Mucosa of rectum (tissue), 2 donors: Measurements from ENCODE around the gene SLC44A5.
"Not testable (repeated sequence)": the region's sequence is repeated elsewhere in the genome, so short reads cannot be mapped to it uniquely, and the experiment has no call there.

Source experiments
- H3K27ac ChIP-seq, 2 donors: one replicate each; pipeline ENCODE4 v1.7.0; 2013; ENCODE audit warnings: inconsistent platforms in 2 of 2, low read depth in 2 of 2, low read length in 2 of 2
- H3K27me3 ChIP-seq, 2 donors: one replicate each; pipeline ENCODE4 v1.7.0; 2013; ENCODE audit warnings: low read length in 2 of 2; ENCODE audit not compliant: control insufficient read depth in 2 of 2, insufficient read depth in 2 of 2
- H3K36me3 ChIP-seq, 2 donors: one replicate each; pipeline ENCODE4 v1.7.0; 2013; ENCODE audit warnings: low read length in 2 of 2; ENCODE audit not compliant: control insufficient read depth in 2 of 2, insufficient read depth in 2 of 2
- H3K4me1 ChIP-seq, 2 donors: one replicate each; pipeline ENCODE4 v1.7.0; 2013; ENCODE audit warnings: low read length in 2 of 2, mild to moderate bottlenecking in 1 of 2; ENCODE audit not compliant: control insufficient read depth in 2 of 2, insufficient read depth in 2 of 2
- H3K4me3 ChIP-seq, 2 donors: one replicate each; pipeline ENCODE4 v1.7.0; 2013; ENCODE audit warnings: low read length in 2 of 2
- H3K9ac ChIP-seq, 2 donors: one replicate each; pipeline ENCODE4 v1.7.0; 2013; ENCODE audit warnings: low read length in 2 of 2, low read depth in 1 of 2, mild to moderate bottlenecking in 1 of 2
- H3K9me3 ChIP-seq, 2 donors: one replicate each; pipeline ENCODE4 v1.7.0; 2013; ENCODE audit warnings: low read length in 2 of 2; ENCODE audit not compliant: control insufficient read depth in 2 of 2
- donor health status: healthy.
- donor health status: Normal muscosa, but diverticular disease.

SLC44A5 gene

DNA sequence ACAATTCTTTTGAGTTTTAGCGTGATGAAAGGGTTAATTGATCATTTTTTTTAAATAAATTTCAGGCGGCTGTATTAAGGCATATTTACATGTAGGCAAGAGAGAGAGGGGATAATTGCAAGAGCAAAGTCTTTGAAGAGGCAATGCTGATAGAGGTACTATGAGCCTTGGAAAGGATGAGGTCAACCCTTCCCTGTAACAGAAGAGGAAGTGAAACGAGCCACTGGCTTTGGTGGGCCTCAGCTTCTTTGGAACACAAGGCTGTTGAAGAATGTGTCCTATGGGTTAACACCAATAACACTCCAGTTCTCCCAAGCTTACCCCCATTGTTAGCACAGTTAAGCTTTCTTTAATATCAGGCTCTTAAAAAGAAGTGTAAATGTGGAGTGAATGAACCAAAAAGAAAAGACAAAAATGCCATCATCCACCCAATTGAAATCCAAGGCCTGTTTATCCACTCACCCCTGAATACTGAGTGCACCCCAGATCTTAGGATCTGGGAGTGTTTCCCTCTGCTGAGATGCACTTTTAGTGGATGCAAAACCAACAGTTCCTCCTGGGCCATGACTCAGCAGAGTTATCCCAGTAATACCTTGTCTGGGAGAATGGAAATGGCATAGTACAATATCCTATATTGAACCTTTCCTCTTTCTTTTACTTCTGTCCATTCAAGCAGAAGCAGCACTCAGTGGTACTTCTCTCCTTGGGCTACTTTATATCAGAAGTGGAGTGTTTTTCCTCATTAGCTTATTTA lies 216.4 kb downstream of the SLC44A5 start:
- H3K27me3 ChIP-seq: no peaks in the 10 kb centered on the region
- H3K4me1 ChIP-seq: no peaks in the 10 kb centered on the region
- no peaks in the 10 kb centered on the region for H3K9me3 ChIP-seq
- no peak overlapping the region for H3K9ac ChIP-seq
- no peak overlapping the region for H3K4me3 ChIP-seq
- H3K36me3 ChIP-seq: no peaks in the 10 kb centered on the region
- no peak overlapping the region for H3K27ac ChIP-seq

DNA sequence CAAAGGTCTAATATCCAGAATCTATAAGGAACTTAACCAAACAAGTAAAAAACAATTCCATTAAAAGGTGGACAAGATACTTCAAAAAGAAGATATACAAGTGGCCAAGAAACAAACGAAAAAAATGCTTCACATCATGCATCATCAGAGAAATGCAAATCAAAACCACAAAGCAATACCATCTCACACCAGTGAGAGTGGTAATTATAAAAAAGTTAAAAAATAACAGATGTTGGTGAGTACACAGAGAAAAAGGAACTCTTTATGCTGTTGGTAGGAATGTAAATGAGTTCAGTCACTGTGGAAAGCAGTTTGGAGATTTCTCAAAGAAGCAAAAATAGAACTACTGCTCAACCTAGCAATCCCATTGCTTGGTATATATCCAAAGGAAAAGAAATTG lies 218.6 kb downstream of the SLC44A5 start:
- H3K36me3 ChIP-seq: no peaks in the 10 kb centered on the region
- H3K27me3 ChIP-seq: no peaks in the 10 kb centered on the region
- no peaks in the 10 kb centered on the region for H3K9me3 ChIP-seq
- H3K4me3 ChIP-seq: no peak overlapping the region
- no peaks in the 10 kb centered on the region for H3K4me1 ChIP-seq
- no peak overlapping the region for H3K27ac ChIP-seq
- H3K9ac ChIP-seq: no peak overlapping the region

DNA sequence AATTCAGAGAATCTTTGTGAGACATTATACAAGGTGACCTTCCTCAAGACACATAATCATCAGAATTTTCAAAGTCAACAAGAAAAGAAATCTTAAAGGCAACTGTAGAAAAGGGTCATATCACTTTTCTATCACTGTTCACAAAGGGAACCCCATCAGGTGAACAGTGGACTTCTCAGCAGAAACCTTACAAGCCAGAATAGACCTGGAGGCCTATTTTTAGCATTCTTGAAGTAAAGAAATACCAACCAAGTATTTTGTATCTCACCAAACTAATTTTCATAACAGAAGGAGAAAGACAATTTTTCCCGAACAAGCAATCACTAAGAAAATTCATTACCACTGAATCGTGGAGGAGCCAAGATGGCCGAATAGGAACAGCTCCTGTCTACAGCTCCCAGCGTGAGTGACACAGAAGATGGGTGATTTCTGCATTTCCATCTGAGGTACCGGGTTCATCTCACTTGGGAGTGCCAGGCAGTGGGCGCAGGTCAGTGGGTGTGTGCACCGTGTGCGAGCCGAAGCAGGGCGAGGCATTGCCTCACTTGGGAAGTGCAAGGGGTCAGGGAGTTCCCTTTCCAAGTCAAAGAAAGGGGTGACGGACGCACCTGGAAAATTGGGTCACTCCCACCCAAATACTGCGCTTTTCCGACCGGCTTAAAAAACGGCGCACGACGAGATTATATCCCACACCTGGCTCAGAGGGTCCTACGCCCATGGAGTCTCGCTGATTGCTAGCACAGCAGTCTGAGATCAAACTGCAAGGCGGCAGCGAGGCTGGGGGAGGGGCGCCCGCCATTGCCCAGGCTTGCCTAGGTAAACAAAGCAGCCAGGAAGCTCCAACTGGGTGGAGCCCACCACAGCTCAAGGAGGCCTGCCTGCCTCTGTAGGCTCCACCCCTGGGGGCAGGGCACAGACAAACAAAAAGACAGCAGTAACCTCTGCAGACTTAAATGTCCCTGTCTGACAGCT lies 235.2 kb downstream of the SLC44A5 start:
- not testable (repeated sequence) for H3K36me3 ChIP-seq, H3K4me1 ChIP-seq, H3K27me3 ChIP-seq, H3K9ac ChIP-seq, H3K9me3 ChIP-seq
- Histone ChIP-seq H3K27ac (peak overlapping the region in 1 of 2 donors; percentile 45), H3K4me3 (peak overlapping the region in 1 of 2 donors; percentile 45)

DNA sequence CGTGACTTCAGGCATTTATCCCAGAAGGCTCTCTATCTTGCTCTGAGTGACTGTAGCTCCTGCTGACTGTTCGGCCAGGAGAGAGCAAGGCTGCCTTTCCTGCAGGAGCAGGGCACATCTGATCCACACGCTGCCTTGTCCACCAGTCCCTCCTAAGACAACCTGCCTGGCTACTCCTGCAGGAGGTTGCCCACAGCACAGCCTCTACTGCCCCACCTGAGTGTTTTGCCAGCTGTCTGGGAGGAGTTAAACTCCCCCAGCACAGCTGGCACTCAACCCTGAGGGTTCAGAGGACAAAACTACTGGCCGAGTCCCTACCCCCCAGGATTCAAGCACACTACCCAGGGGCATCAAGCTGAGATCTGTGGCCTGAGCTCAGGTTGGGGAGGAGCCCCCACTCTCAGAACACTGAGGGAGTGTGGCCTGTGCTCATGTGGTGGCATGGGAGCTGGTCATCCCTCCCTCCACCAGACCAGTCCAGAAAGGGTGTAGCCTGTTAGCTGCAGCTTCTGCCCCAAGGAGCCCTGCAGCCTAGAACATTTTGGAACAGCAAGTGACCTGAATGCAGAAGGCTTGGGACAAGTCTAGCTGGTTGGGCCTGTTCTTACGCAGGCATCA lies 237.3 kb downstream of the SLC44A5 start:
- Histone ChIP-seq H3K27me3 (no peaks in the 10 kb centered on the region), H3K27ac (no peak overlapping the region), H3K4me1 (peaks cover 0 to 3% of the 10 kb centered on the region in 2 donors), H3K9ac (no peak overlapping the region), H3K36me3 (no peaks in the 10 kb centered on the region), H3K9me3 (no peaks in the 10 kb centered on the region), H3K4me3 (no peak overlapping the region)

DNA sequence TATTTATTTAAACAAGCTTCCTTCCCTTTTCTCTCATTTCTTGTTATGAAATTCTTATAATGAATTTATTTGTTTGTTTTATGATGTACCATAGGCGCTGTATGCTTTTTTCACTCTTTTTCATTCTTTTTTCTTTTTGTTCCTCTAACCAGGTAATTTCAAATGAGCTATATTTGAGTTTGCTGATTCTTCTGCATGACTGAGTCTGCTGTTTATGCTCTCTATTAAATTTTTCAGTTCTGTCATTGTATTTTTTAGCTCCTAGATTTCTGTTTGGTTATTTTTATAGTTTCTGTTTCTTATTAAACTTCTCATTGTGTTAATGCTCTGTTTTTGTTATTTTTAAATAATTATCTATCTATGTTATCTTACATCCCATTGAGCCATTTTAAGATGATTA lies 244.3 kb downstream of the SLC44A5 start:
- H3K4me3 ChIP-seq: no peak overlapping the region
- H3K4me1 ChIP-seq: no peaks in the 10 kb centered on the region
- H3K27ac ChIP-seq: no peak overlapping the region
- peaks cover 0 to 2% of the 10 kb centered on the region in 2 donors for H3K36me3 ChIP-seq
- peaks cover 0 to 3% of the 10 kb centered on the region in 2 donors for H3K9me3 ChIP-seq
- no peak overlapping the region for H3K9ac ChIP-seq
- H3K27me3 ChIP-seq: no peaks in the 10 kb centered on the region

DNA sequence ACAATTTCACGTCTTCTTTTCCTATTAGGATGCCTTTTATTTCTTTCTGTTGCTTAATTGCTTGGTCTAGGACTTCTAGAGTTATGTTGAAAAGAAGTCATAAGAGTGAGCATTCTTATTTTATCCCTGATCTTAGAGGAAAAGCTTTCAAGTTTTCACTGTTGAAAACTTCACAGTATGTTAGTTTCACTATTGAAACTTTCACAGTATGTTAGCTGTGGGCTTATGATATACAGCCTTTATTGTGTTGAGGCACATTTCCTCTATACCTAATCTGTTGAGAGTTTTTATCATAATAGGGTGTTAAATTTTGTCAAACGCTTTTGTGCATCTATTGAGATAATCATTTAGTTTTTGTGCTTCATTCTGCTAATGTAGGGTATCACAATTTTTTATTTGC lies 249.7 kb downstream of the SLC44A5 start:
- H3K9me3 ChIP-seq: no peaks in the 10 kb centered on the region

DNA sequence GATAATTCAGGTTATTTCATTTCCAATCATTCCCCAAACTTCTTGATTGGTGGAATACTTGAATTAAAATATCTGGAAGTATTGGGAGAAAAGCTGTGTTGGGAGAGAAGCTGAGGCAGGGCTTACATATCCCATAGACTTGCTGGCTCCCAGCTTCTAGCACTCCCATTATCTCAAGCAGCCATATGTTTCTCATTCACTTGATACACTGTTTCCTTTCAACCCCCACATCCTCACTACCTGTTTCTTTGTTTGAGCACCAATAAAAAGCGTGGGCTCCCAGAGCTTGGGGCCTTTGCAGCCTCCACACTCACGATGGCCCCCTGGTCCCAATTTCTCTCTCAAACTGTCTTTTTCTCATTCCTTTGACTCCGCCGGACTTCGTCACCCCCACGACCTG lies 256.6 kb downstream of the SLC44A5 start:
- not testable (repeated sequence) for H3K27ac ChIP-seq, H3K4me3 ChIP-seq, H3K9me3 ChIP-seq, H3K27me3 ChIP-seq, H3K36me3 ChIP-seq, H3K4me1 ChIP-seq, H3K9ac ChIP-seq

More for the DNA sequence above, 249.7 kb downstream of the SLC44A5 start:
- Histone ChIP-seq H3K36me3 (no peaks in the 10 kb centered on the region), H3K9ac (no peak overlapping the region), H3K4me1 (no peaks in the 10 kb centered on the region), H3K27me3 (no peaks in the 10 kb centered on the region), H3K27ac (no peak overlapping the region), H3K4me3 (no peak overlapping the region)

DNA sequence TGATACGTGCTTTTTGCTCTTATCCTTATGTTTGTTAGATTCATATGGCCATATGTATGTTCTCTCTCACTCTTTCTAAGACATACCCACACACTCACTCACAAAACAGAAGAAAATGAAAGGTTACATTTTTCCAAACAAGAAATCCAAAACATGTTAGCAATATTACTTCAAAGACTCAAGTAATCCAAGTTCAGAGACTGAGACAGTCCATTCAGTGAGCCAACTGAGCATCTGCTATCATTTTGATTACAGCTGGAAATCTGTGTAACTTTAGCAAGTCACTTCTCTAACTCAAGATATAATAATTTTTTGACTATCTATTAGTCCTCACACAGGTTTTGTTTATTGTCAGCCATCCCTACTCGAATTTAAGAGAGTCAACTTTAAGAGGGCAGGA lies 257.9 kb downstream of the SLC44A5 start:
- H3K36me3 ChIP-seq: no peaks in the 10 kb centered on the region
- H3K27ac ChIP-seq: no peak overlapping the region
- no peaks in the 10 kb centered on the region for H3K27me3 ChIP-seq
- no peak overlapping the region for H3K9ac ChIP-seq
- H3K4me3 ChIP-seq: no peak overlapping the region
- no peaks in the 10 kb centered on the region for H3K4me1 ChIP-seq
- no peaks in the 10 kb centered on the region for H3K9me3 ChIP-seq

DNA sequence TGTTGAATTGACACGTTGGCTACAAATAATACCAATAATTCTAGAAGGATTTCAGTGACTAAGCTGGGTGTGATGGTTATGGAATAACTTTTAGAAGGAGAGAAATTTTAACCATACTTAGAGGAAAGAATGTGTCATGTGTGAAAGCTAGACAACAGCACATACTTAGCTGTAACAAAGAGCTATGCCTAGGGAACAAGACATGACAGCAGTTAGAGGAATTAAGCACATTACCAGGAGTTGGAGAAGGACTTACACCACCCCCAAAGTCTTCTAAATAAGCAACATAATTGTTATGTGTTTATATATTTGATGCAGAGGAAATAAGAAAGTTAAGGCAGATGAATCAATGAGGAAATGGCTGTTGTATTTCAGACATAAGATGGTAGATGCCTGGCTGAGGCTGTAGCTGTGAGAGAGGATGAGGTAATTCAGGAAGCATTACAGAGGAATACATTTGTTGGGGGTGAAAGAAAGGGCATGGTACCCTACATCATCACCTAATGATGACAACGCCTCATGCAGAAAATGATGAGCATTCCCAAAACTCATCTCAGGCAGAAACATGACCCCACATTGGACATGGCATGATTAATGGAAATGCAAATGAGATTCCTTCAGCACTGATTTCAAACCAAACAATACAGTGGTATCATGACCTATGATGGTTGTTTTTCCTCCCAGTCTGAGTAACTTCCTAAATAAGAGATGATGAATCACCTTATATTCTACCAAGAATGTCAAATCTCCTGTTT lies 265.2 kb downstream of the SLC44A5 start:
- Histone ChIP-seq H3K9ac (no peak overlapping the region), H3K9me3 (no peaks in the 10 kb centered on the region)

More for the DNA sequence above, 265.2 kb downstream of the SLC44A5 start:
- no peak overlapping the region for H3K27ac ChIP-seq
- H3K4me1 ChIP-seq: no peaks in the 10 kb centered on the region
- no peaks in the 10 kb centered on the region for H3K36me3 ChIP-seq
- H3K27me3 ChIP-seq: no peaks in the 10 kb centered on the region
- no peak overlapping the region for H3K4me3 ChIP-seq
